Left lung (tissue), 10 donors: ENCODE data around the gene KLHL7. TPM values are rescaled to one million over a fixed set of nuclear protein-coding genes. Genes with fewer than 3 reads are reported as not detected.

Source experiments
- ATAC-seq: fragments of 200-7000 bp; cut with Tn5 transposase; one replicate; pipeline ENCODE4 v1.9.1; 2020; ENCODE audit warnings: moderate library complexity
- DNase-seq, 4 donors: peaks; one replicate each; pipeline ENCODE4 v3.0.0-alpha.2; 2013 to 2020
- H3K27ac ChIP-seq, 2 donors: fragments of 200-600 bp; sonication (generic) in 1 of 2; one replicate each; pipeline versions ENCODE4 v1.5.0 to v1.8.0; 2020 to 2021
- H3K27me3 ChIP-seq, 2 donors: fragments of 200-600 bp; sonication (generic) in 1 of 2; one replicate each; pipeline versions ENCODE4 v1.5.0 to v1.8.0; 2020 to 2021
- H3K36me3 ChIP-seq, 2 donors: fragments of 200-600 bp; sonication (generic) in 1 of 2; one replicate each; pipeline versions ENCODE4 v1.5.0 to v1.8.0; 2020 to 2021
- H3K4me1 ChIP-seq, 2 donors: fragments of 200-600 bp; one replicate each; pipeline ENCODE4 v1.8.0; 2021
- H3K4me3 ChIP-seq, 2 donors: fragments of 200-600 bp; sonication (generic) in 1 of 2; one replicate each; pipeline versions ENCODE4 v1.5.0 to v1.8.0; 2020 to 2021; ENCODE audit warnings: mild to moderate bottlenecking in 1 of 2
- H3K9me3 ChIP-seq, 2 donors: fragments of 200-600 bp; sonication (generic) in 1 of 2; one replicate each; pipeline versions ENCODE4 v1.5.0 to v1.8.0; 2020 to 2021
- intact Hi-C, 2 donors: fragments of 100-400 bp; cut with DNase I; formaldehyde crosslinking; loops; one replicate each; pipeline versions ENCODE4 v1.11.2 to v1.14.2; 2022
- polyA plus RNA-seq, 6 donors: library from polyadenylated mRNA; unstranded; fragments of 120-200 nt; gene quantifications; one replicate each; pipeline ENCODE4 v1.2.1, GENCODE V29; 2013; ENCODE audit not compliant: insufficient read length in 6 of 6
- total RNA-seq, 2 donors: library from RNA; stranded (reverse); fragmentation: NEBNext Ultra II Directional; extraction: Animal tissue kit (Norgen Biotek cat#: 25700); gene quantifications; one replicate each; pipeline ENCODE4 v1.2.1, GENCODE V29; 2021
- TF ChIP-seq, protein P1 (sequence below), 2 donors: fragments of 200-600 bp; sonication (generic) in 1 of 2; IDR thresholded peaks; one replicate each; pipeline versions ENCODE4 v1.5.0 to v1.8.0; 2021; ENCODE audit warnings: antibody characterized with exemption in 2 of 2
- donor health status: DM: no; HTN: yes; CAD: no.
- donor health status: DM: no; HTN: no; CAD: no.

Gene KLHL7
- total and polyA plus RNA-seq, 8 donors = 18.1 to 55.9 (median 45.7) TPM

DNA sequence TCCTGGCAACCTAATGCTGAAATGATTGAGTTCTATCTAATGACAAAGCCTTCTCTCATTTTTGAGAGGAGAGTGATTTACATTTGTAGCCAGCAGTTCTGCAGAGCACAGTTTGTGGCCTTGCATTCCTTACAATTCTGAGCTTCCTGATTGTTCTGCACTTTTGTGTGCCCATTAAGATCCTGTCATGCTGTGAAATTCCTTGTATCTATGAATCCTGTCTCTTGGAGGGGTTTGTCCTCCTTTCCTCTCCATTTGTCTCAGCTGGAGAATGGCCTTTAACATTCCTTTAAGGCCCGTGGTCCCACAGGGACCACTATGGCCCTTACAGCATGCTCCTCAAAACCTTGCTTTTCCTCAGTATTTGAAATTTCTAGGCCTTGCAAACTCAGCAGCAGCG is 10.4 kb downstream of the KLHL7 start:
- Histone ChIP-seq H3K27me3 (no peaks in the 10 kb centered on the region), H3K36me3 (no peaks in the 10 kb centered on the region), H3K9me3 (no peaks in the 10 kb centered on the region), H3K4me3 (no peak overlapping the region), H3K4me1 (no peaks in the 10 kb centered on the region), H3K27ac (no peak overlapping the region)
- TF ChIP-seq, protein P1, sequence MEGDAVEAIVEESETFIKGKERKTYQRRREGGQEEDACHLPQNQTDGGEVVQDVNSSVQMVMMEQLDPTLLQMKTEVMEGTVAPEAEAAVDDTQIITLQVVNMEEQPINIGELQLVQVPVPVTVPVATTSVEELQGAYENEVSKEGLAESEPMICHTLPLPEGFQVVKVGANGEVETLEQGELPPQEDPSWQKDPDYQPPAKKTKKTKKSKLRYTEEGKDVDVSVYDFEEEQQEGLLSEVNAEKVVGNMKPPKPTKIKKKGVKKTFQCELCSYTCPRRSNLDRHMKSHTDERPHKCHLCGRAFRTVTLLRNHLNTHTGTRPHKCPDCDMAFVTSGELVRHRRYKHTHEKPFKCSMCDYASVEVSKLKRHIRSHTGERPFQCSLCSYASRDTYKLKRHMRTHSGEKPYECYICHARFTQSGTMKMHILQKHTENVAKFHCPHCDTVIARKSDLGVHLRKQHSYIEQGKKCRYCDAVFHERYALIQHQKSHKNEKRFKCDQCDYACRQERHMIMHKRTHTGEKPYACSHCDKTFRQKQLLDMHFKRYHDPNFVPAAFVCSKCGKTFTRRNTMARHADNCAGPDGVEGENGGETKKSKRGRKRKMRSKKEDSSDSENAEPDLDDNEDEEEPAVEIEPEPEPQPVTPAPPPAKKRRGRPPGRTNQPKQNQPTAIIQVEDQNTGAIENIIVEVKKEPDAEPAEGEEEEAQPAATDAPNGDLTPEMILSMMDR (IDR thresholded peaks at IDR 0.05) = no peak
- ATAC-seq (no peak), DNase-seq (no peak)
- intact Hi-C loops = no loop called here

GRCh38 chr7:23117841-23118240 is 12.3 kb downstream of the KLHL7 start:
- H3K36me3 ChIP-seq = no peaks in the 10 kb centered on the region
- intact Hi-C loops = no loop called here
- H3K27ac ChIP-seq = no peak overlapping the region
- no peaks in the 10 kb centered on the region for H3K4me1 ChIP-seq
- H3K9me3 ChIP-seq = no peaks in the 10 kb centered on the region
- DNase-seq = no peak
- H3K27me3 ChIP-seq = no peaks in the 10 kb centered on the region
- TF ChIP-seq, protein P1 (IDR thresholded peaks at IDR 0.05) = no peak
- no peak for ATAC-seq
- H3K4me3 ChIP-seq = no peak overlapping the region

DNA sequence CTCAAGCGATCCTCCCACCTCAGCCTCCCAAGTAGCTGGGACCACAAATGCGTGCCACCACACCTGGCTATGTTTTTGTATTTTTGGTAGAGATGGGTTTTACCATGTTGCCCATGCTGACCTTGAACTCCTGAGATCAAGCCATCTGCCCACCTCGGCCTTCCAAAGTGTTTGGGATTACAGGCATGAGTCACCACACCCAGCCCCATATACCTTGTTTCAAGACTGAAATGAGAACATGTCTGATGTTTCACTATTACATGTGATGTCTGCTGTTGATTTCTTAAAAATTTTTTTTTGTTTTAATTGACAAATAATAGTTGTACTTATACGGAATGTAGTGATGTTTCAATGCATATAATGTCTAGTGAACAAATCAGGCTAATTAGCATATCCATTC is 14.5 kb downstream of the KLHL7 start:
- Histone ChIP-seq H3K4me3 (no peak overlapping the region), H3K27me3 (no peaks in the 10 kb centered on the region), H3K36me3 (peaks cover 0 to 10% of the 10 kb centered on the region in 2 donors), H3K27ac (no peak overlapping the region), H3K9me3 (no peaks in the 10 kb centered on the region), H3K4me1 (no peaks in the 10 kb centered on the region)
- DNase-seq = no peak
- intact Hi-C loops = no loop called here
- no peak for ATAC-seq
- TF ChIP-seq, protein P1 (IDR thresholded peaks at IDR 0.05) = no peak

DNA sequence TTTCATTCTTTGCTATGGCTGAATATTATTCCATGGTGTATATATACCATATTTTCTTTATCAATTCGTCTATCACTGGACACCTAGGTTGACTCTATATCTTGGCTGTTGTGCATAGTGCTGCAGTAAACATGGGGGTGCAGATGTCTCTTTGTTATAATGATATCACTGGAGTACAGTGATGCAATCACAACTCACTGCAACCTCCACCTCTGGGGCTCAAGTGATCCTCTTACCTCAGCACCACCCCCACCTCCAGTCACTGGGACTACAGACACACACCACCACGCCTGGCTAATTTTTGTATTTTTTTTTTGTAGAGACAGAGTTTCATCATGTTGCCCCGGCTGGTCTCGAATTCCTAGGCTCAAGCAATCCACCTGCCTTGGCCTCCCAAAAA is 15.6 kb downstream of the KLHL7 start:
- intact Hi-C loops = no loop called here
- ATAC-seq (no peak), DNase-seq (no peak)
- TF ChIP-seq, protein P1 (IDR thresholded peaks at IDR 0.05) = no peak
- Histone ChIP-seq H3K27ac (no peak overlapping the region), H3K4me3 (no peak overlapping the region), H3K27me3 (no peaks in the 10 kb centered on the region), H3K4me1 (no peaks in the 10 kb centered on the region), H3K9me3 (no peaks in the 10 kb centered on the region), H3K36me3 (peaks cover 3 to 16% of the 10 kb centered on the region in 2 donors)

GRCh38 chr7:23123007-23123406 is 17.4 kb downstream of the KLHL7 start:
- Histone ChIP-seq H3K27me3 (no peaks in the 10 kb centered on the region), H3K9me3 (no peaks in the 10 kb centered on the region), H3K27ac (no peak overlapping the region), H3K4me1 (no peaks in the 10 kb centered on the region), H3K36me3 (peaks cover 3 to 28% of the 10 kb centered on the region in 2 donors), H3K4me3 (no peak overlapping the region)
- ATAC-seq = no peak
- TF ChIP-seq, protein P1 (IDR thresholded peaks at IDR 0.05) = no peak
- intact Hi-C loops = no loop called here
- no peak for DNase-seq
